ENCODE results near the gene CDKN2AIP.

CDKN2AIP gene

GRCh38 chr4:183444214-183445096, at the start of gene CDKN2AIP:
CDKN2AIP (plus strand) TSS chr4:183444636; CDS start chr4:183444798, 162 bp downstream.
- peak; percentile 92 for DNase-seq

GRCh38 chr4:183395395-183395794, 49.0 kb upstream of the CDKN2AIP start:
- DNase-seq, result no peak

GRCh38 chr4:183396227-183396637, 48.2 kb upstream of the CDKN2AIP start:
- no peak for DNase-seq

GRCh38 chr4:183397741-183398297, 46.6 kb upstream of the CDKN2AIP start:
- no peak for DNase-seq

GRCh38 chr4:183398298-183399125, 45.9 kb upstream of the CDKN2AIP start:
- peak; percentile 31 for DNase-seq

GRCh38 chr4:183399126-183399522, 45.3 kb upstream of the CDKN2AIP start:
- DNase-seq, result no peak

GRCh38 chr4:183399616-183400015, 44.8 kb upstream of the CDKN2AIP start:
- no peak for DNase-seq

GRCh38 chr4:183400035-183400434, 44.4 kb upstream of the CDKN2AIP start:
- no peak for DNase-seq

- no peak for DNase-seq
Measured at GRCh38 chr4:183401473-183401872, 43.0 kb upstream of the CDKN2AIP start.

- DNase-seq, result no peak
Measured at GRCh38 chr4:183402771-183403170, 41.7 kb upstream of the CDKN2AIP start.

- no peak for DNase-seq
Measured at GRCh38 chr4:183403486-183403885, 41.0 kb upstream of the CDKN2AIP start.

- DNase-seq, result no peak
Measured at GRCh38 chr4:183403961-183404360, 40.5 kb upstream of the CDKN2AIP start.

GRCh38 chr4:183405303-183405702, 39.1 kb upstream of the CDKN2AIP start:
- no peak for DNase-seq

- peak; percentile 81 for DNase-seq
Measured at GRCh38 chr4:183407128-183407585, 37.3 kb upstream of the CDKN2AIP start.

- no peak for DNase-seq
Measured at GRCh38 chr4:183407635-183408464, 36.6 kb upstream of the CDKN2AIP start.

- no peak for DNase-seq
Measured at GRCh38 chr4:183408796-183409195, 35.6 kb upstream of the CDKN2AIP start.

- no peak for DNase-seq
Measured at GRCh38 chr4:183409483-183409882, 35.0 kb upstream of the CDKN2AIP start.

- DNase-seq, result no peak
Measured at GRCh38 chr4:183409934-183410333, 34.5 kb upstream of the CDKN2AIP start.

- no peak for DNase-seq
Measured at GRCh38 chr4:183411291-183411861, 33.1 kb upstream of the CDKN2AIP start.

- DNase-seq, result no peak
Measured at GRCh38 chr4:183412821-183413220, 31.6 kb upstream of the CDKN2AIP start.

GRCh38 chr4:183413234-183414200, 30.9 kb upstream of the CDKN2AIP start:
- DNase-seq, result no peak

Measured in NCI-H82 (cell line).